ENCODE measurements around the gene KRCC1.

- TF ChIP-seq CTCF (IDR thresholded peaks at IDR 0.05) (no peak), POLR2A (IDR thresholded peaks at IDR 0.05) (no peak)
These were observed 44.6 kb downstream of the KRCC1 start for GRCh38 chr2:88011011-88011410.

All from heart left ventricle (tissue), 13 donors.